Panc1 (cell line): ENCODE results near the gene RASAL1. TPM values are rescaled to one million over a fixed set of nuclear protein-coding genes. Genes with fewer than 3 reads are reported as not detected.

ENCODE experiments used
- ATAC-seq: fragments of 200-7000 bp; cut with Tn5 transposase; 2 replicates; pipeline ENCODE4 v1.9.1; 2020; ENCODE audit warnings: mild to moderate bottlenecking, moderate library complexity
- BruUV-seq: library from RNA; stranded (reverse); fragments of 400-500 nt; replicated peaks from 2 replicates; lab custom pipeline; 2021; lab: Mats Ljungman, UMichigan
- CTCF ChIA-PET: fragments of 300-600 bp; sonication (Branson Sonifier 250); formaldehyde crosslinking; loops from one replicate; lab custom pipeline; 2022; ENCODE audit warnings: antibody characterized with exemption; lab: Charles Lee
- POLR2A ChIA-PET: fragments of 300-600 bp; sonication (Branson Sonifier 250); formaldehyde crosslinking; loops from one replicate; lab custom pipeline; 2022; ENCODE audit warnings: antibody characterized with exemption; lab: Charles Lee
- DNase-seq: peaks from one replicate; pipeline ENCODE4 v3.0.0-alpha.2; 2010; ENCODE audit warnings: low read depth, low spot score
- H3K27ac ChIP-seq: 2 replicates; pipeline ENCODE4 v1.5.1; 2011; ENCODE audit warnings: mild to moderate bottlenecking, low read length, inconsistent platforms
- H3K27me3 ChIP-seq: fragments of 200-500 bp; sonication (Bioruptor generic); 2 replicates; pipeline ENCODE4 v1.6.0; 2014; ENCODE audit warnings: low read length, inconsistent platforms; ENCODE audit not compliant: control insufficient read depth, insufficient read depth
- H3K36me3 ChIP-seq: fragments of 200-500 bp; sonication (Bioruptor generic); 2 replicates; pipeline ENCODE4 v1.5.1; 2014; ENCODE audit warnings: inconsistent platforms, mild to moderate bottlenecking, low read length, moderate library complexity; ENCODE audit not compliant: control insufficient read depth, insufficient read depth
- H3K4me1 ChIP-seq: 2 replicates; pipeline ENCODE4 v1.5.1; 2011; ENCODE audit warnings: inconsistent platforms, mild to moderate bottlenecking, low read length, moderate library complexity; ENCODE audit not compliant: control insufficient read depth, insufficient read depth
- H3K4me3 ChIP-seq, 2 experiments: 2 replicates each; pipeline ENCODE4 v1.5.1; 2011 to 2012; ENCODE audit warnings: low read depth in 2 of 2, low read length in 2 of 2, mild to moderate bottlenecking in 2 of 2, inconsistent platforms in 1 of 2, moderate library complexity in 1 of 2
- H3K9me3 ChIP-seq: fragments of 200-500 bp; sonication (Bioruptor generic); 2 replicates; pipeline ENCODE4 v1.5.1; 2014; ENCODE audit warnings: low read depth, mild to moderate bottlenecking, inconsistent platforms, low read length, moderate library complexity; ENCODE audit not compliant: control insufficient read depth, insufficient read depth
- POLR2AphosphoS5 ChIP-seq: IDR thresholded peaks from 2 replicates; pipeline ENCODE4 v1.6.1; 2012; ENCODE audit warnings: mild to moderate bottlenecking, low read depth, low read length, moderate library complexity
- SIN3A ChIP-seq: IDR thresholded peaks from 2 replicates; pipeline ENCODE4 v1.6.1; 2012; ENCODE audit warnings: low read depth, mild to moderate bottlenecking, low read length, moderate library complexity, borderline replicate concordance; ENCODE audit not compliant: insufficient read depth
- TCF7L2 ChIP-seq: IDR thresholded peaks from 2 replicates; pipeline ENCODE4 v1.6.1; 2011; ENCODE audit warnings: mild to moderate bottlenecking, low read depth, low read length, inconsistent platforms
- in situ Hi-C: cut with HindIII; loops from 2 replicates; pipeline ENCODE4 v1.10.0; 2016; ENCODE audit warnings: low sequenced_read_pairs, low pct_unique_long_range_greater_than_20kb
- intact Hi-C: fragments of 100-400 bp; cut with micrococcal nuclease; formaldehyde crosslinking; loops from one replicate; pipeline ENCODE4 v1.10.0; 2022; ENCODE audit not compliant: unreplicated experiment
- total RNA-seq: library from RNA; stranded (reverse); gene quantifications from one replicate; pipeline ENCODE4 v1.2.1, GENCODE V29; 2021; ENCODE audit not compliant: unreplicated experiment
- TF ChIP-seq, protein P1 (sequence below): fragments of 450-650 bp; IDR thresholded peaks from 2 replicates; pipeline ENCODE4 v1.5.1; 2017; ENCODE audit warnings: mild to moderate bottlenecking
- TF ChIP-seq, protein P2 (sequence below), 2 experiments: IDR thresholded peaks; 2 replicates each; pipeline ENCODE4 v1.6.1; 2011 to 2012; ENCODE audit warnings: low read depth in 2 of 2, control low read depth in 1 of 2, low read length in 1 of 2, mild to moderate bottlenecking in 1 of 2, moderate library complexity in 1 of 2; ENCODE audit not compliant: insufficient read depth in 1 of 2

RASAL1 gene
- total RNA-seq, 1 experiment from 2014 or later, result 0.28 TPM

GRCh38 chr12:113116875-113117274 lies 18.7 kb downstream of the RASAL1 start:
- Histone ChIP-seq H3K27me3 (no peaks in the 10 kb centered on the region), H3K4me3 (no peak overlapping the region), H3K27ac (no peak overlapping the region), H3K4me1 (no peaks in the 10 kb centered on the region), H3K9me3 (no peaks in the 10 kb centered on the region), H3K36me3 (no peaks in the 10 kb centered on the region)
- POLR2A ChIA-PET, result no interaction called here
- ATAC-seq (0 out of 2 replicates have a peak, but pooled peaks have one; percentile 24), DNase-seq (no peak)
- CTCF ChIA-PET, result no interaction called here
- TF ChIP-seq, protein P1, sequence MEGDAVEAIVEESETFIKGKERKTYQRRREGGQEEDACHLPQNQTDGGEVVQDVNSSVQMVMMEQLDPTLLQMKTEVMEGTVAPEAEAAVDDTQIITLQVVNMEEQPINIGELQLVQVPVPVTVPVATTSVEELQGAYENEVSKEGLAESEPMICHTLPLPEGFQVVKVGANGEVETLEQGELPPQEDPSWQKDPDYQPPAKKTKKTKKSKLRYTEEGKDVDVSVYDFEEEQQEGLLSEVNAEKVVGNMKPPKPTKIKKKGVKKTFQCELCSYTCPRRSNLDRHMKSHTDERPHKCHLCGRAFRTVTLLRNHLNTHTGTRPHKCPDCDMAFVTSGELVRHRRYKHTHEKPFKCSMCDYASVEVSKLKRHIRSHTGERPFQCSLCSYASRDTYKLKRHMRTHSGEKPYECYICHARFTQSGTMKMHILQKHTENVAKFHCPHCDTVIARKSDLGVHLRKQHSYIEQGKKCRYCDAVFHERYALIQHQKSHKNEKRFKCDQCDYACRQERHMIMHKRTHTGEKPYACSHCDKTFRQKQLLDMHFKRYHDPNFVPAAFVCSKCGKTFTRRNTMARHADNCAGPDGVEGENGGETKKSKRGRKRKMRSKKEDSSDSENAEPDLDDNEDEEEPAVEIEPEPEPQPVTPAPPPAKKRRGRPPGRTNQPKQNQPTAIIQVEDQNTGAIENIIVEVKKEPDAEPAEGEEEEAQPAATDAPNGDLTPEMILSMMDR, result no peak
- TF ChIP-seq POLR2AphosphoS5 (no peak), SIN3A (no peak), TCF7L2 (no peak)
- TF ChIP-seq, protein P2, sequence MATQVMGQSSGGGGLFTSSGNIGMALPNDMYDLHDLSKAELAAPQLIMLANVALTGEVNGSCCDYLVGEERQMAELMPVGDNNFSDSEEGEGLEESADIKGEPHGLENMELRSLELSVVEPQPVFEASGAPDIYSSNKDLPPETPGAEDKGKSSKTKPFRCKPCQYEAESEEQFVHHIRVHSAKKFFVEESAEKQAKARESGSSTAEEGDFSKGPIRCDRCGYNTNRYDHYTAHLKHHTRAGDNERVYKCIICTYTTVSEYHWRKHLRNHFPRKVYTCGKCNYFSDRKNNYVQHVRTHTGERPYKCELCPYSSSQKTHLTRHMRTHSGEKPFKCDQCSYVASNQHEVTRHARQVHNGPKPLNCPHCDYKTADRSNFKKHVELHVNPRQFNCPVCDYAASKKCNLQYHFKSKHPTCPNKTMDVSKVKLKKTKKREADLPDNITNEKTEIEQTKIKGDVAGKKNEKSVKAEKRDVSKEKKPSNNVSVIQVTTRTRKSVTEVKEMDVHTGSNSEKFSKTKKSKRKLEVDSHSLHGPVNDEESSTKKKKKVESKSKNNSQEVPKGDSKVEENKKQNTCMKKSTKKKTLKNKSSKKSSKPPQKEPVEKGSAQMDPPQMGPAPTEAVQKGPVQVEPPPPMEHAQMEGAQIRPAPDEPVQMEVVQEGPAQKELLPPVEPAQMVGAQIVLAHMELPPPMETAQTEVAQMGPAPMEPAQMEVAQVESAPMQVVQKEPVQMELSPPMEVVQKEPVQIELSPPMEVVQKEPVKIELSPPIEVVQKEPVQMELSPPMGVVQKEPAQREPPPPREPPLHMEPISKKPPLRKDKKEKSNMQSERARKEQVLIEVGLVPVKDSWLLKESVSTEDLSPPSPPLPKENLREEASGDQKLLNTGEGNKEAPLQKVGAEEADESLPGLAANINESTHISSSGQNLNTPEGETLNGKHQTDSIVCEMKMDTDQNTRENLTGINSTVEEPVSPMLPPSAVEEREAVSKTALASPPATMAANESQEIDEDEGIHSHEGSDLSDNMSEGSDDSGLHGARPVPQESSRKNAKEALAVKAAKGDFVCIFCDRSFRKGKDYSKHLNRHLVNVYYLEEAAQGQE (IDR thresholded peaks at IDR 0.05; ENCODE audit: insufficient read depth in 1 of 2, low read depth in 2 of 2, low read length in 1 of 2), result no peak
- BruUV-seq, result no TSS peak
- intact Hi-C loops, result no loop called here
- in situ Hi-C loops, result no loop called here

DNA sequence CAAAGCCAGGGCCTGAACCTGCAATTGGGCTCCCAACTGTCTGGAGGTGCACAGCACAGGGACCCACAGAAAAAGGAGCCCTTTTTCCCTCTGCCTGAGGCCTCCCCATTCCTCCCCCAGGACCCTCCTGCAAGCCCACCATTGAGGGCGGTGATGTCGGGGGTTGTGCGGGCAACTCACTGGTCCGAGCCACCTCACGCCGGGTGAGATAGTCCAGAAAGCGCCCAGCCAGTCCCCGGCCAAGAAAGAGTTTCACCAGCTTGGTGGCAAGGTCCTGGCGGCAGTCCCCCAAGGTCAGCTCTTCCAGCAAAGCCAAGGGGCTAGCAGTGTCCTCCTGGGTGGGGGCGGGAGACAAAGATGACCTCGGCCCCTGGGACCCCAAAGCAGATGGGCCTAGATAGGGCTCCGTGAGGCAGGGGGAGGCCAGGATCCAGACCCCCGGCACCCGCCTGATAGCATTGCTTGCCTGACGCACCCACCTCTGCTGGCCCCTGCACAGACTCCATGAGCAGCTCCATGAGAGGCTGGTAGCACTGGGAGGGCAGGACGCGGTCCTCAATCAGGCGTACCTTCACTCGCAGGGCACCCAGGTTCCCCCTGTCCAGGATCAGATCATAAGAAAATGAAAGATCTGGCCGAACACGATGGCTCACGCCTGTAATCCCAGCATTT lies 20.0 kb downstream of the RASAL1 start:
- no peak overlapping the region for H3K27ac ChIP-seq
- no peaks in the 10 kb centered on the region for H3K36me3 ChIP-seq
- H3K27me3 ChIP-seq, result no peaks in the 10 kb centered on the region
- no TSS peak for BruUV-seq
- no peaks in the 10 kb centered on the region for H3K4me1 ChIP-seq
- DNase-seq (no peak), ATAC-seq (no peak)
- intact Hi-C loops (no loop called here), in situ Hi-C loops (no loop called here)
- no peak overlapping the region for H3K4me3 ChIP-seq
- no peaks in the 10 kb centered on the region for H3K9me3 ChIP-seq
- TF ChIP-seq TCF7L2 (no peak), POLR2AphosphoS5 (no peak), SIN3A (no peak)
- TF ChIP-seq, protein P1, result no peak
- TF ChIP-seq, protein P2 (IDR thresholded peaks at IDR 0.05; ENCODE audit: insufficient read depth in 1 of 2, low read depth in 2 of 2, low read length in 1 of 2), result no peak
- ChIA-PET CTCF (interaction anchor here (0.9 kb wide), 1 partner anchor 37 kb away, joined by 13 read pairs; no protein-coding TSS in a partner anchor), POLR2A (no interaction called here)
